Keratinocyte (primary cell): ENCODE data around the gene EXOC3L2. TPM values are rescaled to one million over a fixed set of nuclear protein-coding genes. Genes with fewer than 3 reads are reported as not detected.

Experiments used
- DNase-seq: peaks from one replicate; pipeline ENCODE4 v3.0.0-alpha.2; 2011; ENCODE audit warnings: low read depth, missing footprints, low spot score
- FAIRE-seq: peaks from 2 replicates; lab custom pipeline; 2011; peaks lifted over from hg19 to GRCh38; lab: Jason Lieb, UNC
- H2AFZ ChIP-seq: 2 replicates; pipeline ENCODE4 v1.6.0; 2012; ENCODE audit warnings: low read length, control low read depth, inconsistent platforms; ENCODE audit not compliant: control insufficient read depth
- H3K27ac ChIP-seq: 2 replicates; pipeline ENCODE4 v1.5.1; 2011; ENCODE audit warnings: low read length; ENCODE audit not compliant: control insufficient read depth, insufficient read depth
- H3K27me3 ChIP-seq: 3 replicates; pipeline ENCODE4 v1.6.0; 2011; ENCODE audit warnings: low read length; ENCODE audit not compliant: control insufficient read depth, insufficient read depth; ENCODE audit errors: extremely low read depth
- H3K36me3 ChIP-seq, 2 experiments: 2 replicates in 1 of 2; 3 replicates in 1 of 2; pipeline ENCODE4 v1.5.1; 2011; ENCODE audit warnings: low read length in 2 of 2, mild to moderate bottlenecking in 1 of 2; ENCODE audit not compliant: control insufficient read depth in 2 of 2, insufficient read depth in 2 of 2; ENCODE audit errors: extremely low read depth in 1 of 2
- H3K4me1 ChIP-seq: 3 replicates; pipeline ENCODE4 v1.5.1; 2011; ENCODE audit warnings: low read length; ENCODE audit not compliant: control insufficient read depth, insufficient read depth; ENCODE audit errors: extremely low read depth
- H3K4me2 ChIP-seq: 3 replicates; pipeline ENCODE4 v1.6.0; 2011; ENCODE audit warnings: low read depth, low read length; ENCODE audit not compliant: control insufficient read depth, insufficient read depth; ENCODE audit errors: extremely low read depth
- H3K4me3 ChIP-seq, 3 experiments: fragments of 200-600 bp in 1 of 3; sonication (generic) in 1 of 3; 2 replicates in 2 of 3; 3 replicates in 1 of 3; pipeline ENCODE4 v1.5.1; 2011 to 2016; ENCODE audit warnings: low read length in 3 of 3, mild to moderate bottlenecking in 3 of 3, control low read depth in 2 of 3, inconsistent platforms in 1 of 3, low read depth in 1 of 3, mixed read lengths in 1 of 3, mixed run types in 1 of 3, moderate library complexity in 1 of 3; ENCODE audit not compliant: control insufficient read depth in 2 of 3, insufficient read depth in 2 of 3; ENCODE audit errors: extremely low read depth in 1 of 3
- H3K79me2 ChIP-seq: 2 replicates; pipeline ENCODE4 v1.6.0; 2012; ENCODE audit warnings: low read length; ENCODE audit not compliant: control insufficient read depth, insufficient read depth
- H3K9ac ChIP-seq: 3 replicates; pipeline ENCODE4 v1.6.0; 2011; ENCODE audit warnings: low read length; ENCODE audit not compliant: control insufficient read depth, insufficient read depth; ENCODE audit errors: extremely low read depth
- H3K9me1 ChIP-seq: 3 replicates; pipeline ENCODE4 v1.6.0; 2011; ENCODE audit warnings: low read length; ENCODE audit not compliant: control insufficient read depth, insufficient read depth; ENCODE audit errors: extremely low read depth
- H3K9me3 ChIP-seq: 2 replicates; pipeline ENCODE4 v1.5.1; 2012; ENCODE audit warnings: low read depth, low read length; ENCODE audit not compliant: control insufficient read depth
- H4K20me1 ChIP-seq: 3 replicates; pipeline ENCODE4 v1.6.0; 2011; ENCODE audit warnings: low read length; ENCODE audit not compliant: control insufficient read depth, insufficient read depth; ENCODE audit errors: extremely low read depth
- EZH2 ChIP-seq: IDR thresholded peaks from one replicate; pipeline ENCODE4 v1.6.1; 2012; ENCODE audit warnings: inconsistent platforms, mild to moderate bottlenecking, low read length, moderate library complexity
- dilution Hi-C: fragments of 300-500 bp; cut with MboI; formaldehyde crosslinking; loops from one replicate; pipeline ENCODE4 v1.7.0; 2020; ENCODE audit warnings: low sequenced_read_pairs; ENCODE audit not compliant: extremely low pct_ligation_motif_present
- polyA plus RNA-seq, 5 experiments: library from polyadenylated mRNA; depleted of rRNA in 3 of 5; stranded (reverse) in 3 of 5; stranded (forward) in 1 of 5; unstranded in 1 of 5; fragments of >200 nt; gene quantifications; 1 replicate in 1 of 5; 2 replicates in 3 of 5; 3 replicates in 1 of 5; pipeline versions ENCODE4 v1.2.1 to v1.2.3, GENCODE V29; 2011 to 2012; ENCODE audit warnings: missing spikeins in 2 of 5, low read depth in 1 of 5, low replicate concordance in 1 of 5
- TF ChIP-seq, protein P1 (sequence below), 3 experiments: IDR thresholded peaks in 1 of 3; conservative IDR thresholded peaks in 1 of 3; optimal IDR thresholded peaks in 1 of 3; 2 replicates in 2 of 3; 3 replicates in 1 of 3; pipeline versions ENCODE3 to v1.5.1; 2011; ENCODE audit warnings: low read length in 3 of 3, mild to moderate bottlenecking in 3 of 3, moderate library complexity in 2 of 3, control low read depth in 1 of 3, inconsistent platforms in 1 of 3; ENCODE audit not compliant: insufficient read depth in 2 of 3; ENCODE audit errors: extremely low read depth in 1 of 3

EXOC3L2 gene
- polyA plus RNA-seq, 1 donor (not counting 4 experiments of a cell fraction or from before 2014, with no cell fraction given), result 0.08 TPM

DNA sequence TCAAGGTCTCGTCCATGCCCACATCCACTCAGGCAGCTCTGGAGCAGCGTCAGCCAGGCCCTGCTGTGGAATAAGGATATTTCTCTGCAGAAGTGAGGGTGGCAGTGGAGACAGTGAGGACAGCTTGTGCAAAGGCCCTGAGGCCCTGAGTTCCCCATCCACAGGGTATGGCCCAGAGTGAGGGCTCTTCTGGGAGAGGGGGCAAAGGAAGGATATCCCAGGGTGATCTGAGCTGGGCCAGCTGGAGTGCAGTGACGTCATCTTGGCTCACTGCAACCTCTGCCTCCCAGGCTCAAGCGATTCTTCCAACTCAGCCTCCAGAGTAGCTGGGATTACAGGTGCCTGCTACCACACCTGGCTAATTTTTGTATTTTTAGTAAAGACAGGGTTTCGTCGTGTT, 17.4 kb upstream of the EXOC3L2 start:
- Histone ChIP-seq H3K36me3 (peaks cover 11 to 30% of the 10 kb centered on the region in 2 experiments), H3K4me2 (no peak overlapping the region), H3K4me1 (no peaks in the 10 kb centered on the region), H3K9me1 (no peaks in the 10 kb centered on the region), H3K79me2 (peaks cover 6% of the 10 kb centered on the region), H3K9ac (no peak overlapping the region), H3K27me3 (no peaks in the 10 kb centered on the region), H3K9me3 (no peaks in the 10 kb centered on the region), H3K4me3 (no peak overlapping the region), H2AFZ (no peak overlapping the region), H3K27ac (no peak overlapping the region), H4K20me1 (peaks cover 4% of the 10 kb centered on the region)
- dilution Hi-C loops, result no loop called here
- no peak for FAIRE-seq
- DNase-seq, result no peak
- no peak for TF ChIP-seq EZH2
- TF ChIP-seq, protein P1, sequence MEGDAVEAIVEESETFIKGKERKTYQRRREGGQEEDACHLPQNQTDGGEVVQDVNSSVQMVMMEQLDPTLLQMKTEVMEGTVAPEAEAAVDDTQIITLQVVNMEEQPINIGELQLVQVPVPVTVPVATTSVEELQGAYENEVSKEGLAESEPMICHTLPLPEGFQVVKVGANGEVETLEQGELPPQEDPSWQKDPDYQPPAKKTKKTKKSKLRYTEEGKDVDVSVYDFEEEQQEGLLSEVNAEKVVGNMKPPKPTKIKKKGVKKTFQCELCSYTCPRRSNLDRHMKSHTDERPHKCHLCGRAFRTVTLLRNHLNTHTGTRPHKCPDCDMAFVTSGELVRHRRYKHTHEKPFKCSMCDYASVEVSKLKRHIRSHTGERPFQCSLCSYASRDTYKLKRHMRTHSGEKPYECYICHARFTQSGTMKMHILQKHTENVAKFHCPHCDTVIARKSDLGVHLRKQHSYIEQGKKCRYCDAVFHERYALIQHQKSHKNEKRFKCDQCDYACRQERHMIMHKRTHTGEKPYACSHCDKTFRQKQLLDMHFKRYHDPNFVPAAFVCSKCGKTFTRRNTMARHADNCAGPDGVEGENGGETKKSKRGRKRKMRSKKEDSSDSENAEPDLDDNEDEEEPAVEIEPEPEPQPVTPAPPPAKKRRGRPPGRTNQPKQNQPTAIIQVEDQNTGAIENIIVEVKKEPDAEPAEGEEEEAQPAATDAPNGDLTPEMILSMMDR (optimal IDR thresholded peaks at IDR 0.05 in 1 of 3, IDR thresholded peaks at IDR 0.05 in 1 of 3, conservative IDR thresholded peaks at IDR 0.05 in 1 of 3; ENCODE audit: extremely low read depth in 1 of 3, insufficient read depth in 2 of 3, low read length in 3 of 3), result no peak

DNA sequence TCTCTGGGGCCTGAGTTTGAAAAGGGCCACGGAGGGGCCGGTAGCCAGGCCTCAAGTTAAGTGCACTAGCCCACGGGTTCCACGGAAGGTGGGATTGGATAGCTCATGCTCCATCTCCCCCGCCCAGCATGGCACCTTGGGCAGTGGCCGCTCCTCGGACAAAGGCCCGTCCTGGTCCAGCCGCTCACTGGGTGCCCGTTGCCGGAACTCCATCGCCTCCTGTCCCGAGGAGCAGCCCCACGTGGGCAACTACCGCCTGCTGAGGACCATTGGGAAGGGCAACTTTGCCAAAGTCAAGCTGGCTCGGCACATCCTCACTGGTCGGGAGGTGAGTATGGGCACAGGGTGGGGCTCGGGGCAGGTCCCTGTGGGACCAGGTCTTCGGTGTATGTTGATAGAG, 13.7 kb upstream of the EXOC3L2 start:
- no peak for DNase-seq
- peaks cover 7 to 32% of the 10 kb centered on the region in 2 experiments for H3K36me3 ChIP-seq
- H3K9me3 ChIP-seq, result no peaks in the 10 kb centered on the region
- FAIRE-seq, result no peak
- no peak overlapping the region for H3K4me3 ChIP-seq
- H3K27me3 ChIP-seq, result no peaks in the 10 kb centered on the region
- dilution Hi-C loops, result no loop called here
- TF ChIP-seq, protein P1 (optimal IDR thresholded peaks at IDR 0.05 in 1 of 3, IDR thresholded peaks at IDR 0.05 in 1 of 3, conservative IDR thresholded peaks at IDR 0.05 in 1 of 3; ENCODE audit: extremely low read depth in 1 of 3, insufficient read depth in 2 of 3, low read length in 3 of 3), result no peak
- no peak for TF ChIP-seq EZH2
- H3K79me2 ChIP-seq, result peaks cover 39% of the 10 kb centered on the region
- H4K20me1 ChIP-seq, result peaks cover 10% of the 10 kb centered on the region
- no peak overlapping the region for H3K27ac ChIP-seq
- no peaks in the 10 kb centered on the region for H3K9me1 ChIP-seq
- no peak overlapping the region for H3K9ac ChIP-seq
- peaks cover 4% of the 10 kb centered on the region for H3K4me1 ChIP-seq
- no peak overlapping the region for H2AFZ ChIP-seq
- no peak overlapping the region for H3K4me2 ChIP-seq
